CD4-positive, CD25-positive, alpha-beta regulatory T cell (primary cell): ENCODE measurements around the gene STRIT1. TPM values are rescaled to one million over a fixed set of nuclear protein-coding genes. Genes with fewer than 3 reads are reported as not detected.

ENCODE experiments used
- ATAC-seq, 2 donors: fragments of 150-1000 bp; cut with Tn5 transposase; one replicate each; pipeline ENCODE4 v1.10.0; 2021; ENCODE audit warnings: low read depth in 2 of 2, moderate number of reproducible peaks in 2 of 2, moderate library complexity in 1 of 2
- DNase-seq, 3 donors: peaks; one replicate each; pipeline versions ENCODE4 v3.0.0 to v3.0.0-alpha.2; 2012 to 2022; ENCODE audit warnings: mixed read lengths in 1 of 3
- H3K27ac ChIP-seq: one replicate; pipeline ENCODE4 v1.7.0; 2013; ENCODE audit warnings: mild to moderate bottlenecking, low read length; ENCODE audit not compliant: insufficient read depth, poor library complexity, severe bottlenecking
- H3K27me3 ChIP-seq: one replicate; pipeline ENCODE4 v1.7.0; 2013; ENCODE audit warnings: low read length; ENCODE audit not compliant: control insufficient read depth, insufficient read depth
- H3K36me3 ChIP-seq: one replicate; pipeline ENCODE4 v1.7.0; 2013; ENCODE audit warnings: mild to moderate bottlenecking, low read length, moderate library complexity; ENCODE audit not compliant: control insufficient read depth, insufficient read depth
- H3K4me1 ChIP-seq: 2 replicates; pipeline ENCODE4 v1.7.0; 2013; ENCODE audit warnings: mild to moderate bottlenecking, low read length; ENCODE audit not compliant: insufficient read depth, control insufficient read depth, poor library complexity, severe bottlenecking
- H3K4me3 ChIP-seq: one replicate; pipeline ENCODE4 v1.7.0; 2013; ENCODE audit warnings: low read depth, mild to moderate bottlenecking, low read length, moderate library complexity
- H3K9me3 ChIP-seq, 2 experiments: 1 replicate in 1 of 2; 2 replicates in 1 of 2; pipeline ENCODE4 v1.7.0; 2013; ENCODE audit warnings: low read length in 2 of 2, mild to moderate bottlenecking in 1 of 2, moderate library complexity in 1 of 2; ENCODE audit not compliant: control insufficient read depth in 2 of 2
- H3K27ac Mint-ChIP-seq, 3 donors: one replicate each; pipeline ENCODE4 v1.8.0; 2020 to 2022; ENCODE audit warnings: mild to moderate bottlenecking in 3 of 3, mixed read lengths in 3 of 3, moderate library complexity in 2 of 3
- H3K27me3 Mint-ChIP-seq: one replicate; pipeline ENCODE4 v1.8.0; 2022; ENCODE audit warnings: mild to moderate bottlenecking, mixed read lengths
- H3K36me3 Mint-ChIP-seq: one replicate; pipeline ENCODE4 v1.8.0; 2020; ENCODE audit warnings: mixed read lengths
- H3K4me1 Mint-ChIP-seq, 4 donors: one replicate each; pipeline ENCODE4 v1.8.0; 2020 to 2022; ENCODE audit warnings: mixed read lengths in 4 of 4, mild to moderate bottlenecking in 1 of 4
- H3K4me3 Mint-ChIP-seq, 4 donors: one replicate each; pipeline ENCODE4 v1.8.0; 2020 to 2022; ENCODE audit warnings: mild to moderate bottlenecking in 4 of 4, mixed read lengths in 4 of 4, moderate library complexity in 3 of 4
- H3K9me3 Mint-ChIP-seq, 7 donors: one replicate each; pipeline ENCODE4 v1.8.0; 2020 to 2022; ENCODE audit warnings: mixed read lengths in 7 of 7, mild to moderate bottlenecking in 3 of 7, moderate library complexity in 2 of 7
- polyA plus RNA-seq, 4 donors: library from polyadenylated mRNA; unstranded; fragments of 300-500 nt; fragmentation: Illumina TruSeq; gene quantifications; one replicate each; pipeline ENCODE4 v1.2.3, GENCODE V29; 2021
- total RNA-seq: library from RNA; stranded (reverse); gene quantifications from one replicate; pipeline ENCODE4 v1.2.3, GENCODE V29; 2022

The STRIT1 gene
- total and polyA plus RNA-seq, 5 donors from 2014 or later: not detected

DNA sequence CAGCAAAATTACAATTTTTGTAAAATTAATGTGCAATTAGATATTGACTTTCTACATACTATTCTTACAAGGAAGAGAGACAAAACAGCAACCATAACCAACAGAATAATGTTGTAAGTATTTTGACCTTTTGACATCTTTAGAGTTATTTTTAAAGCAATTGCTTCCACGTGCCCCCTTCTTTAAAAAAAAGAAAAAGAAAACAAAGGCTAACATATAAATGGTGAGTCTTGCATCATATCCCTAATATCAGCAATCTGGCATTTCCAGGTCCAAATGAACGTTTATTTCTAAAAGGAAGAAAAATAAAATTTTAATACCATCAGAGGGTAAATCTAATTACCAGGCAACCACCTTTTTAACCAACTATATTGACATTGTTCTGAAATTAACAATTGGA is 19.3 kb upstream of the STRIT1 start:
- no peak overlapping the region for H3K4me3 Mint-ChIP-seq
- no peaks in the 10 kb centered on the region for H3K36me3 ChIP-seq
- DNase-seq: no peak
- H3K27ac Mint-ChIP-seq: no peak overlapping the region
- no peaks in the 10 kb centered on the region for H3K36me3 Mint-ChIP-seq
- no peak for ATAC-seq
- H3K4me3 ChIP-seq: no peak overlapping the region
- no peaks in the 10 kb centered on the region for H3K27me3 Mint-ChIP-seq
- H3K9me3 ChIP-seq: no peaks in the 10 kb centered on the region
- H3K4me1 ChIP-seq: no peaks in the 10 kb centered on the region
- H3K27ac ChIP-seq: no peak overlapping the region
- no peaks in the 10 kb centered on the region for H3K27me3 ChIP-seq
- H3K9me3 Mint-ChIP-seq: no peaks in the 10 kb centered on the region
- no peaks in the 10 kb centered on the region for H3K4me1 Mint-ChIP-seq

DNA sequence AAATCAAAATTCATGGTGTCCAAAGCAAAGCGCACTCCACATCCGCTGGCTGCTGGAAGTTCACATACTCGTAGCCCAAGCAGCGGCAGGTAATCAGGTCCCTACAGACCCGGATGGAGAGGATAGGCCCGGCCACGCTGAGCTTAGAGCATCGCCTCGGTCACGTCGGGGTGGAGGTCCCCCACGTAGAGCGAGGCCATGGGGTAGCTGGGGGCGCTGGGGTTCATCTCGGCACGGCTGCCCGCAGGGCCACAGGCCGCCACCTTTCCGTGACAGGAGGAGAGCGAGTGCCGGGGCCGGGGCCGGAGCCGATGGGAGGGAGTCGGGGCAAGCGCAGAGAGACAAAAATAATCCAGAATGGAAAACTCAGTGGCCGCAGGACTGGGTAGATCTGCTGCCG is 16.1 kb upstream of the STRIT1 start:
- H3K9me3 Mint-ChIP-seq: peaks cover 0 to 2% (median 0%) of the 10 kb centered on the region in 7 donors
- no peak overlapping the region for H3K4me3 Mint-ChIP-seq
- Histone ChIP-seq H3K4me3 (no peak overlapping the region), H3K27me3 (no peaks in the 10 kb centered on the region), H3K36me3 (no peaks in the 10 kb centered on the region), H3K4me1 (no peaks in the 10 kb centered on the region), H3K9me3 (no peaks in the 10 kb centered on the region), H3K27ac (no peak overlapping the region)
- DNase-seq (no peak), ATAC-seq (no peak)
- no peaks in the 10 kb centered on the region for H3K4me1 Mint-ChIP-seq
- no peaks in the 10 kb centered on the region for H3K36me3 Mint-ChIP-seq
- no peak overlapping the region for H3K27ac Mint-ChIP-seq
- H3K27me3 Mint-ChIP-seq: no peaks in the 10 kb centered on the region

DNA sequence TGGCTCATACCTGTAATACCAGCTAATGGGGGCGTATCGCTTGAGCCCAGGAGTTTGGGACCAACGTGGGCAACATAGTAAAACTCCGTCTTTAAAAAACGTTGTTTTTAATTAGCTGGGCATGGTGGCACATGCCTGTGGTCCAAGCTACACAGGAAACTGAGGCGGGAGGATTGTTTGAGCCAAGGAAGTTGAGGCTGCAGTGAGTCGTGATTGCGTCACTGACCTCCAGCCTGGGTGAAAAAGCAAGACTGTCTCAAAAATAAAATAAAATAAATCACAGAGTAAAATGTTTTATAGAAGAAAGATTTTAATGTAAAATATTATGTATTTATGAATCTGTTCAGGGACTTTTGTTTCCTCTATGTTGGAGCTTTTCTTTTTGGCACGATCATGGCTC is 15.3 kb upstream of the STRIT1 start:
- Histone ChIP-seq H3K9me3 (no peaks in the 10 kb centered on the region), H3K36me3 (no peaks in the 10 kb centered on the region), H3K27me3 (no peaks in the 10 kb centered on the region), H3K4me1 (no peaks in the 10 kb centered on the region), H3K27ac (no peak overlapping the region), H3K4me3 (no peak overlapping the region)
- Mint-ChIP-seq H3K27ac (no peak overlapping the region), H3K4me3 (no peak overlapping the region), H3K36me3 (no peaks in the 10 kb centered on the region), H3K27me3 (no peaks in the 10 kb centered on the region), H3K4me1 (no peaks in the 10 kb centered on the region), H3K9me3 (peaks cover 0 to 3% (median 0%) of the 10 kb centered on the region in 7 donors)
- DNase-seq (no peak), ATAC-seq (no peak)

DNA sequence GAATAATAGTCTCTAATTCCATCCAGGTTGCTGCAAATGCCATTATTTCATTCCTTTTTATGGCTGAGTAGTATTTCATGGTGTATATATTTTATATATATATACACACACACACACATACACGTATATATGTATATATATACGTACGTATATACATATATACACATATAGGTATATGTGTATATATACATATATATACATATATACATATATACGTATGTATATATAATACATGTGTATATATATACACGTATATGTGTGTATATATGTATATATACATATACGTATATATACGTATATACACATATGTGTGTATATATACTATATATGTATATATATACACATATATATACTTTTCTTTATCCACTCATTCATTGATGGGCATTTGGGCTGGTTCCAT is 13.7 kb upstream of the STRIT1 start:
- H3K4me1 Mint-ChIP-seq: no peaks in the 10 kb centered on the region

DNA sequence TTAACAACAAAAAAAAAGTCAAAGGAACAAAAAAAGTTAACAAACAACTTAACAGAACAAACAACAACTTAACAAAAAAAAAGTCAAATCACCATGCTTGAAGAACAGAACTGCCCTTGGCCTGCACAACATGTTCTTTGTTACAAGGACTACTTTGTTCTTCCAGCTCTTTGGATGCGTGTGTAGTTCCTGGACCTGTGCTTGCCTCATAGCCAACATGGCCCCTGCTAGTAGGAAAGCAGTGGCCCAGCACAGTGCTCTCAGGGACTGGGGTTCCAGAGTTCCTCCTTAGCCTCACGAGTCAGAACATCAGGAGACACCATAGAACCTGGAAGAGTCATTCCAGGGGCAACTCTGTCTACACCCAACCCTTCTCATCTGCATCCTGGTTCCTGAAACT is 10.9 kb upstream of the STRIT1 start:
- no peaks in the 10 kb centered on the region for H3K4me1 Mint-ChIP-seq
- DNase-seq: no peak
- H3K27ac ChIP-seq: no peak overlapping the region
- no peaks in the 10 kb centered on the region for H3K27me3 ChIP-seq
- no peaks in the 10 kb centered on the region for H3K27me3 Mint-ChIP-seq
- H3K36me3 Mint-ChIP-seq: no peaks in the 10 kb centered on the region
- no peak overlapping the region for H3K4me3 ChIP-seq
- no peak overlapping the region for H3K27ac Mint-ChIP-seq
- no peaks in the 10 kb centered on the region for H3K4me1 ChIP-seq
- no peak for ATAC-seq
- peaks cover 0 to 5% (median 2%) of the 10 kb centered on the region in 7 donors for H3K9me3 Mint-ChIP-seq
- H3K4me3 Mint-ChIP-seq: no peak overlapping the region
- no peaks in the 10 kb centered on the region for H3K36me3 ChIP-seq
- no peaks in the 10 kb centered on the region for H3K9me3 ChIP-seq

More for the DNA sequence above, 13.7 kb upstream of the STRIT1 start:
- DNase-seq (no peak), ATAC-seq (no peak)
- H3K36me3 Mint-ChIP-seq: no peaks in the 10 kb centered on the region
- no peak overlapping the region for H3K27ac ChIP-seq
- H3K36me3 ChIP-seq: no peaks in the 10 kb centered on the region
- no peak overlapping the region for H3K4me3 ChIP-seq
- no peak overlapping the region for H3K27ac Mint-ChIP-seq
- no peak overlapping the region for H3K4me3 Mint-ChIP-seq
- H3K4me1 ChIP-seq: no peaks in the 10 kb centered on the region
- no peaks in the 10 kb centered on the region for H3K9me3 ChIP-seq
- H3K9me3 Mint-ChIP-seq: peaks cover 0 to 3% (median 0%) of the 10 kb centered on the region in 7 donors
- H3K27me3 Mint-ChIP-seq: no peaks in the 10 kb centered on the region
- H3K27me3 ChIP-seq: no peaks in the 10 kb centered on the region

DNA sequence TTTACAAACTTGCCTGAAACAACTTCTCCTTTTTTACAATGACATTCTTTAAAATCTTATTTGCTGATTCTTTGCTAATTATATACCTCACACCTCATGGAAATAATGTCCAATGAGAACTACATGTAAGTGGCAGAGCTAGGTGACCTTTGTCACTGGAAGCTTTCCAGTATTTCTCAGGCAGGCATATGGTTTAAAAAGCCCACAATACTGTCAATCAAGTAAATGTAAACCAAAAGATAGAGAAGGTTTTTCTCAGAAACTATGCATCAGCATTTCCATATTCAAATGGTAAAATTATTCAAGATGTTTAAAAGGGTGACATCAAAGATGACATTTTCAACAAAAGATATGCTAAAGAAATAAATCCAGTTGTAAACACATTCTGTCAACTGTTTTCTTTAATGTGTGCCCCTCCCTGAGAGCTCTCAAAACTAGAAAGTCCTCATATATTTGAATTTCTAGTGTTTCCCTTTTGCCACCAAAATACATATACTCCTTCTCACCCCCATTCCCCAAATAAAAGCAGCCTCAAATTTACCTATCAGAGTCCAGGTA is 10.1 kb upstream of the STRIT1 start:
- Histone ChIP-seq H3K27me3 (no peaks in the 10 kb centered on the region), H3K4me1 (no peaks in the 10 kb centered on the region), H3K4me3 (no peak overlapping the region), H3K27ac (no peak overlapping the region), H3K36me3 (no peaks in the 10 kb centered on the region), H3K9me3 (no peaks in the 10 kb centered on the region)
- Mint-ChIP-seq H3K4me1 (no peaks in the 10 kb centered on the region), H3K9me3 (peaks cover 0 to 5% (median 2%) of the 10 kb centered on the region in 7 donors), H3K27me3 (no peaks in the 10 kb centered on the region), H3K27ac (no peak overlapping the region), H3K36me3 (no peaks in the 10 kb centered on the region), H3K4me3 (no peak overlapping the region)
- no peak for ATAC-seq
- DNase-seq: no peak

DNA sequence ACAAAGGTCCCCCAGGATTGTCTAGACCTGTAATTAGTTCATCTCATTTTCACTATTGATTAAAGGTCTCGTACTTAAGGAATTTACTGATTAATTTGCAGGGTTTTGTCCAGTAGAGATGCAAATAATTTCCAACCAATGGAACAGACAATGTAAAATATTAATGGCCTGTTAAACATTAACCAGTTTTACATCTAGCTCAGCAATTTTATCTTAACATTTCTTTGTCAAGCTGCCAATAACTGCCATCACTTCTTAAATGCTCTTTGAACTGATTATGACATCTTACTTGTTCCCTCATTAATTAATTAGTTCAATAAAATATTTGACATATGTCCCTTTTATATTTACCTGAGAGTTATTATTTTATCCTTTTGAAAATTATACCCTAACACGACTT is 9.4 kb upstream of the STRIT1 start:
- no peaks in the 10 kb centered on the region for H3K36me3 Mint-ChIP-seq
- no peak for DNase-seq
- H3K36me3 ChIP-seq: no peaks in the 10 kb centered on the region
- H3K27ac ChIP-seq: no peak overlapping the region
- H3K9me3 ChIP-seq: no peaks in the 10 kb centered on the region
- no peaks in the 10 kb centered on the region for H3K27me3 Mint-ChIP-seq
- ATAC-seq: no peak
- H3K4me1 ChIP-seq: no peaks in the 10 kb centered on the region
- no peaks in the 10 kb centered on the region for H3K4me1 Mint-ChIP-seq
- H3K4me3 ChIP-seq: no peak overlapping the region
- no peak overlapping the region for H3K4me3 Mint-ChIP-seq
- H3K9me3 Mint-ChIP-seq: peaks cover 0 to 5% (median 2%) of the 10 kb centered on the region in 7 donors
- no peaks in the 10 kb centered on the region for H3K27me3 ChIP-seq
- no peak overlapping the region for H3K27ac Mint-ChIP-seq

DNA sequence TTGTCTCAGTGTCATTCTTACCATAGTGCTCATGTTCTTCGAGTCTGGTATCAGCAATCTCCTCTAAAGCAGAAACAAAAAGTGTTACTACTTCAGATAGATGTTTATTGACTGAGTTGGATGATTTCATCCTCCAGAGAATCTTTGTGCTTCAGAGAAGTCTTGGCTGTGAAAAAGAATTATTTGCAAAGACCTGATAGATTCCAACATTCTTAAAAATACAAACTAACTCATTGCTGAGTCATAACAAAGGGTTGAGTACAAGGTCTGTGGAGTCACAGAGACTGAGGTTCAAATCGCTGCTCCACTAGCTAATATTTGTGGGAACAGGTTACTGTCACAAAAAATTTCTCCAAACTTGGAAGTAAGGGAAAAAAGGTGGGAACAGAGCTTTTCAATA is 9.0 kb upstream of the STRIT1 start:
- Histone ChIP-seq H3K27me3 (no peaks in the 10 kb centered on the region), H3K4me1 (no peaks in the 10 kb centered on the region), H3K9me3 (no peaks in the 10 kb centered on the region), H3K27ac (no peak overlapping the region), H3K4me3 (no peak overlapping the region), H3K36me3 (no peaks in the 10 kb centered on the region)
- no peaks in the 10 kb centered on the region for H3K36me3 Mint-ChIP-seq
- no peak overlapping the region for H3K27ac Mint-ChIP-seq
- H3K4me3 Mint-ChIP-seq: no peak overlapping the region
- ATAC-seq (no peak), DNase-seq (no peak)
- H3K4me1 Mint-ChIP-seq: no peaks in the 10 kb centered on the region
- no peaks in the 10 kb centered on the region for H3K27me3 Mint-ChIP-seq
- peaks cover 0 to 8% (median 2%) of the 10 kb centered on the region in 7 donors for H3K9me3 Mint-ChIP-seq
